GM18526 (cell line): ENCODE measurements around the gene ADAMTS19.

Experiments
- POLR2A ChIP-seq: IDR thresholded peaks from 3 replicates; pipeline ENCODE4 v1.6.1; 2011; ENCODE audit not compliant: insufficient read length; ENCODE audit errors: extremely low read depth

Gene ADAMTS19

DNA sequence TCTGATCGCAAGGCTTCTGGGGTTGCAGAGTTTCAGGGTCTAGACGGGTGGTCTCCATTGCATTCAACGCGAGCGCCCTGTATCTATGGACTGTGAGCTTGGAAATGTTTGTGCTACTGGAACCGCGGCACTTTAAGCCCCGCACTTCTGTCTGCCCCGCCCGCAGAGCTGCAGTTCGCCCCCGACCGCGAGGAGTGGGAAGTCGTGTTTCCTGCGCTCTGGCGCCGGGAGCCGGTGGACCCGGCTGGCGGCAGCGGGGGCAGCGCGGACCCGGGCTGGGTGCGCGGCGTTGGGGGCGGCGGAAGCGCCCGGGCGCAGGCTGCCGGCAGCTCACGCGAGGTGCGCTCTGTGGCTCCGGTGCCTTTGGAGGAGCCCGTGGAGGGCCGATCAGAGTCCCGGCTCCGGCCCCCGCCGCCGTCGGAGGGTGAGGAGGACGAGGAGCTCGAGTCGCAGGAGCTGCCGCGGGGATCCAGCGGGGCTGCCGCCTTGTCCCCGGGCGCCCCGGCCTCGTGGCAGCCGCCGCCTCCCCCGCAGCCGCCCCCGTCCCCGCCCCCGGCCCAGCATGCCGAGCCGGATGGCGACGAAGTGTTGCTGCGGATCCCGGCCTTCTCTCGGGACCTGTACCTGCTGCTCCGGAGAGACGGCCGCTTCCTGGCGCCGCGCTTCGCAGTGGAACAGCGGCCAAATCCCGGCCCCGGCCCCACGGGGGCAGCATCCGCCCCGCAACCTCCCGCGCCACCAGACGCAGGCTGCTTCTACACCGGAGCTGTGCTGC is 1.0 kb downstream of the ADAMTS19 start:
- no peak for TF ChIP-seq POLR2A

DNA sequence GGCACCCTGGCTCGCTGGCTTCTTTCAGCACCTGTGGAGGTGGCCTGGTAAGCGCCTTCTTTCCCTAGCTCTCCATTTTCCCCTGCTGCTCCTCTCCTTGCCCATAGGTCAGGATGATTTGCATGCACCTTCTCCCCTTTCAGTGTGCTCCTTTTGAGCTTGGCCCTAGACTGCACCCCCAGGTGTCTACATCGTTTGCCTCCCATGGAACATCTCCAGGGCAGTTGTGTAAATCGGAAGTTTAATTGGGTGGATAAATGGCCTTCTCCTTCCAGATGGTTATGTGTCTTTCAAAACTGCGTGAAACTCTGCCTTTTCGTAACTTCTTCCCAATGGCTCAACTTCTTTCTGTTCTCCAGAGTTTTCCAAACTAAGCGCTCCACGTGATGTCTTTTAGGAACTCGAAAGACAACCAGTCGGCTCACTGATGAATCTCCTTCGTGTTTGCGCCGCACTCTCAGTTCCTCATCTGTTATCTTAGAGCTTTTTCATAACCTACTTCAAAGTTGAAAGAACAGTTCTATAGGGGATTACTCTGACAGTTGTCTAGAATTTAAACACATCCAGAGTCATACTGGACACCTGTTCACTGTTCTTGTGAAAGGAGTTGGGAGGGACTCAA is 1.7 kb downstream of the ADAMTS19 start:
- no peak for TF ChIP-seq POLR2A

DNA sequence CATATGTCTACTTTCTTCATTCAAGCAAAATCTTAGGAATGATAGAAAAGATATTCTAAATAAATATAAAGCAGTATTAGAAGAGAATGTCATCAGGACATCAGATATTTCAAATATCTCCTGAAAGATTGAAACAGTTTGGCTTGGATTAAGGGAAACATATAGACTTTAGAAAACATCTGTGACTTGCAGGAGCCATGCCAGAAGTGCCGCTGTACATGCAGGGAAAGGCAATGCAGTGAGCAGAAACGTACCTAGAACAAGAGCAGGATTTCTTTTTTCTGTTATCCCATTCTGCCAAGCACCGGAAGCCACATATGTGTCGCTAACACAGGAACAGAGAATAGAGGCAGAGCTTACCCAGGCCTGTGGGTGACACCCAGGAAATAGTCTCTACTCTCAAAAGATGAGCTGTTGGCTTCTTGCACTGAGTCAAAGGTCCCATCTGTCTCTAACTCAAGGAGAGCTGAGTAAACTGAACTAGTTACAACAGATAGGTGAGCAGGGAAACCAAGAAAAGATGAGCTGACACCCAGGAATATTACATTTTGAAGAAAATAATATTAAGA is 5.8 kb downstream of the ADAMTS19 start:
- no peak for TF ChIP-seq POLR2A

DNA sequence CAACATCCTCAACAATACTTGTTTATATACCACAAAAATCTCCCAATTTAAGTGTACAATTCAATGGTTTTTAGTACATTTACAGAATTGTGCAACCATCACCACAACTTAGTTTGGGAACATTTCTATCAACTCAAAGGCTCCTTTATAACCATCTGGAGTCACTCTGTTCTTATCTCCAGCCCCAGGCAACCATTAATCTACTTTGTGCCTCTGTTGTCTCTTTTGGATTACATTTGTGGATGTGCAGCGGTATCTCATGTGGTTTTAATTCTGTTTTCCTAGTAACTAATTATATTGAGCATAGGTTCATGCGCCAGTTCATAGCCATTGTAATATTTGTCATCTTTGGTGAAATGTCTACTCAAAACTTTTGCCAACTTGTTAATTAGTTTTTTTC is 14.4 kb downstream of the ADAMTS19 start:
- TF ChIP-seq POLR2A = no peak

DNA sequence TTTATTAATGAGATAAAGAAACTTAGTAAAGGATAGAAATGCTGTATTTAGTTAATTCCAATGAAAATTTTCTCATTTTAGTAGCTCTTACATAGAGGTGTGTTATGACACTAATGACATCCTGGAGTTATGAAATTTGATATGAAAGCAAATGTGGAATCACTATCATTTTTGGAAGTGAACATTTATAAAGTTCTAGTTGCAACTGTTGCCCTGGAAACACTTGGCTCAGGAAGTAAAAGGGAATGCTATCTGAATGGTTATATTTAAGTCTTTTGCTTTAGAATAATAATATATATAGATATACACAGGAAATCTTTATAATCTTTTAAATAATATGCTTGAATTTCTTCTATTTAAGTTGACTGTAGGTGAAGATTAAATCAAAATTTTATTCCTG is 16.7 kb downstream of the ADAMTS19 start:
- TF ChIP-seq POLR2A = no peak

DNA sequence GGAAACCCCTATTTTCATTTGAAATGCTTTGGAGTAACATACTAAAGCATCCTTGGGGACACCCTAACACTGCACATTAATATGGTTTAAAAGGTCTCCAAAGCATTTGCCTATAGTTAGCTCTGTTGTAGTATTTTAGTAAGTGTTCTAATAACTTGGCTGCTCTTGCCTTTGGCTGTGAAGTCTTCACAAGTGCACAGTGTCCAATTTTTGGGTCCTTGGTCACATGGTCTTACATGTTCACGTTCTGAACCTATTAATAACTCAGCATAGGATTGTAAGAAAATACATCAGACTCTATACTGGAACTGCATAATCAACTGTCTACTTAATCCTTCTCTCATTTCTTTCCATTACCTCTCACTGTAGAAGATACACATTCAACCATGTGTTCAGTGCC is 17.4 kb downstream of the ADAMTS19 start:
- TF ChIP-seq POLR2A = no peak

DNA sequence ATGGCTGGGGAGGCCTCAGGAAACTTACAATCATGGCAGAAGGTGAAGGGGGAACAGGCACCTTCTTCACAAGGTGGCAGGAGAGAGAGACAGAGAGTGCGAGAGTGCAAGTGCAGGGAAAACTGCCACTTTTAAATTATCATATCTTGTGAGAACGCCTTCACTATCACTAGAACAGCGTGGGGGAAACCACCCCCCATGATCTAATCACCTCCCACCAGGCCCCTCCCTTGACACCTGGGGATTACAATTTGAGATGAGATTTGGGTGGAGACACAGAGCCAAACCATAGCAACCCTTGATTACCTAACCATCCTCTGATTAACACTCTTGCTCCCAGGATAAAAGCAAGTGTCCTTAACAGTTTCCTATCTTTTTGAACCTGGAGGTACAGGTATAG is 21.1 kb downstream of the ADAMTS19 start:
- TF ChIP-seq POLR2A = no peak

DNA sequence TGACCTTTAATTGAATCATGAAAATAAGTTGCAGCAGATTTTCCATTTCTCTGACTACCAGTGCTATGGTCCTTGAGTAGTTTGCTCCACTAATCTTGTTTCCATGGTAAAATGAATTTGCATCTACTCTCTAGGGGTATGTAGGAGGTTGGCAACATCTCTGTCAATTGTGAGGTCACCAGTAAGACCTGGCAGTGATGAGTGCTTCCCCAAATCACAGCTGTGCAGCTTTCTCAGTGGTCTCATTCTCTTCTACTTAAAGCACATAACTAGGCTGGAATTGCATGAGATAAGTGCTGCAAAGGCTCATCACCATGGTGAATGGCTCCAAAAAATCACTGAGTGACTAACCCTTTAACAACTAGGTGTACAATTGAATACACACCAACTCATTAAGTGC is 36.3 kb downstream of the ADAMTS19 start:
- TF ChIP-seq POLR2A = no peak

DNA sequence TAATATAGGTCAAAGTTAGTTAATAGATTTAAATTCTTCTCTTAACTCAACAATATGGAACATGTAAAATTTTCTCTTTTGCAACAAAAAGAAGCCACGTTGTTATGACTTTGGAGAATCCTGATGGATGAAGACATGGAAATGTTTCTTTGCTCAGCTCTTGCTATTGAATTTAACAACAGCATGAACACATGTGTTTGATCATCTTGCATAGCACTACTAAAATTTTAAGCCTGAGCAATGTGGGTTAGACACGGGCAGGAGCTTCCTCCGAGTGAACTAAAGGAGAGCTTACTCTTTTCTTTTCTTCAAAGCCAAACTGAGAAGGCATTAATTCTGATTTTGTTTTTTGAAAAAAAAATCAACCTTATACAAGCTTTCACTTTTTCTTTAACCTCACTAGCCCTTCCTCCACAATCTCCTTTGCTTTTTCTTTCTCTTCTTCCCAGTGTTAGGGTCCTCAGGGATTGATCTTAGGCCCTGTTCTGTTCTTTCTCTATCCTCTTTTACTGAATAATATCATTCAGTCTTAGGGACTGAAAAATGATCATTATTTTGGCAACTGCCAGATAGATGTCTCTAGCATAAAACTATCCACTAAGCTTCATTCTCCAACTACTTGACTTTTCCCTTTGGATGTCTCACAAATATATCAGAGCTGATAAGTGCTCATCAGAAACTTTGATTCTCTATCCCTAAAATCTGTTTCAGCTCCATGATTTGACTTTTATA is 36.9 kb downstream of the ADAMTS19 start:
- TF ChIP-seq POLR2A = no peak

DNA sequence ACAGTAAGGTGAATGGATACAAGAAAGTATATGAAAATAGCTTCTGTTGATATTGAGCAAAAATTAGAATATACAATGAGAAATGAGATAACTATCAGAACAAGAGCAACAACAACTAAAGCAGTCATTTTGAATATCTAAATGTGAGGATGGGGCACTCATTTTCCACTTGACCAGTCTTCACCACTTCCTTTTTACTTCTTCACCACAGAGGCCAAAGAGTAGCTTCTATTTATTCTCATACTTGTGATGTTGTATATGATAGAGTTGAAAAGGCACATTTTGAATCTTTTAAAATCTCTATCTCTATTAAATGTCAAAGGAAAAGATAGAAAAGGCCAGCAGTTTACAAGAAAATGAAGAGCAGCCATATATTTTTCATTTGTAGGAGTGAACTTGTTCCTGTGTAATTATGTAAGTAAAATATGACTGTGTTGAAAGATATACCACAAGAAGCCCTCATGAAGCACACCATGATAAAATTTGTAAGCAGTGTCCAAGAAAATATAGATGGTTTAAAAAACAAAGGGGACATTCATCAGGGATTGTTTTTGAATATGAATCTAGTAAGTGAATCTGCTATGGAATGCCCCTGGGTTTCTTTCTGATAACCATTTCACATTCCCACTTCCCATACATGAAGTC is 39.2 kb downstream of the ADAMTS19 start:
- TF ChIP-seq POLR2A = no peak

DNA sequence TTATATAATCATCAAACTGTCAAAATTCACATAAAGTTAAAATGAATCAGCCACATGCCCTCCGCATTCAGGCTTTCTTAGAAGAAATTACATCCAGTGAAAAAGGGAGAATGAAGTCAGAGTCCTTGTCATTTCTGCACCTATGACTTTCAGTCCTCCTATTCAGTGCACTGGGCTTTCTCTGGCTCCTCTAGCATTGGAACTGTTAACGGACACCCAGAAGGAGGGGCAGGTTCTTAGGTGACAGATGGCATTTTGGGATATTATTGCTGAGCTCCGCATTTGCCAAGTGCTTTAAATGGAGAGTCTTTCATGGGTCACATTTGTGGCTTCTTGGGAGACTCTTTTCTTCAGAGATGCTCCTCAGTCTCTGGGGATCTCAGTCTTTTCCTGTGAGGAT is 40.0 kb downstream of the ADAMTS19 start:
- TF ChIP-seq POLR2A = no peak

DNA sequence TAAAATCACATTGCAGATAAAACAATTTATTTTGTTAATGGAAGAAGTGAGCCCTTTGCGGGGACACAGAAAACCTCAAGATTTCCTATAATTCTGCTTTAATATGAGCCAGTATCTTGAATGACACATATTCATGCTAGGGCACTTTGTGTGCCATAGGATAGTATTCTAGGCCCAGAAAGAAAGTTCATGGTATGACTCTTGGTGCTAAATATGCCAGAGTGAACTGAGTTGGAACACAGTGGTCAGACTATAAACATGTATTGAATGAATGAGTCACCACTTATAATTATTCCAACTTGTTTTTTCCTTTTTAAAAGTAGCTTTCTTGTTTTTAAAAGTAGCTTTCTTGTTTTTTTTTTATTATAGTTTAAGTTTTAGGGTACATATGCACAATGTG is 46.0 kb downstream of the ADAMTS19 start:
- TF ChIP-seq POLR2A = no peak

DNA sequence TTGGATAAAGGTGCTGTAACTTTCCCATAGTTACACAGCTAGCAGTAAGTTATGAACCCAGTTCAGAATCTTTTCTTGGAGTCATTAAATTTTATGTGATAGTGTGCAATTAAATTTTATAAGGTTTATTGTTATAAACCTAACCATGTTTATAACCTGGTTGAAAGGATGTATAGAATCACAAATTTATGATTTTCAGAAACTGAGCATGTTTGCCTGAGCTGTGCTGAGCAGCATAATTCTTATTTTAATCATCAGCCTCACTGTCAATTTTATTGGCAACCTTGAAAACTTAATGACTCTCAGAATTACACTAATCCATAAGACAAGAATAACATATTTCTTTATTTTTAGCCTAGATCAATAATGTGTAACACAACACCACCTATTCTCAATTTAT is 46.9 kb downstream of the ADAMTS19 start:
- TF ChIP-seq POLR2A = no peak

DNA sequence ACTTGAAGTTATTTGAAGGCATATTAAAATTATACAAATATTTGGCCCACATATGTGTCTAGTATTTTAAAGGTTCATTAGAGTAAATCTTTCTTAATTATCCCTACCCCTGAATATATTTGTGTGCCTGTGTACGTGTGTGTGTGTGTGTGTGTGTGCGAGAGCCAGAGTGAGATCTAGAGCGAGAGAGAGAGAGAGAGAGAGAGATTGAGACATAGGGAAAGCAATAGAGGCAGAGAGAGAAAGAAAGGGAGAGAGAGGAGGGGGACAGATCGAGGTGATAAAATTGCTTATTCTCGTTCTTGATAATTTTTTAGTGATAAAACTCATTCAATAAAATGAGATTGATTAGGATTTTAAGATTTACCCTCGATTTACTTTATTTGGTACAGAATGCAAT is 47.4 kb downstream of the ADAMTS19 start:
- TF ChIP-seq POLR2A = no peak

DNA sequence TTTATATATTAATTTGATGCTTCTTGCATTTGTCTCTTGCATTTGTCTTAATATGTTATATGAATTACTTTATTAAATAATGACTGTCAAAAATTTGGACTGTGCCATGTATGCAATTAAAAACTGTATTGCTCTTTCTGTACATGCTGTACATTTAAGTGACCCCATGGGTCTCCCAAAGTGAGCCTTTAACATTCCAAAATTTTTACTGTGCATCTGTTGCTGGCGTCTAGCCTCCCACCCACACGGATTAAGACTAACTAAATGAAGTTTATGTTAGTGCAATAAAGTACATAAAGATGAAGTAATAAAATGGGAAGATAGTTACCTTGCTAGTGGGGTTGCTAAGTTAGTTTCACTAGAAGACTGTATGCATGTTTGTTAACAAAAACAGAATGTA is 48.5 kb downstream of the ADAMTS19 start:
- TF ChIP-seq POLR2A = no peak

DNA sequence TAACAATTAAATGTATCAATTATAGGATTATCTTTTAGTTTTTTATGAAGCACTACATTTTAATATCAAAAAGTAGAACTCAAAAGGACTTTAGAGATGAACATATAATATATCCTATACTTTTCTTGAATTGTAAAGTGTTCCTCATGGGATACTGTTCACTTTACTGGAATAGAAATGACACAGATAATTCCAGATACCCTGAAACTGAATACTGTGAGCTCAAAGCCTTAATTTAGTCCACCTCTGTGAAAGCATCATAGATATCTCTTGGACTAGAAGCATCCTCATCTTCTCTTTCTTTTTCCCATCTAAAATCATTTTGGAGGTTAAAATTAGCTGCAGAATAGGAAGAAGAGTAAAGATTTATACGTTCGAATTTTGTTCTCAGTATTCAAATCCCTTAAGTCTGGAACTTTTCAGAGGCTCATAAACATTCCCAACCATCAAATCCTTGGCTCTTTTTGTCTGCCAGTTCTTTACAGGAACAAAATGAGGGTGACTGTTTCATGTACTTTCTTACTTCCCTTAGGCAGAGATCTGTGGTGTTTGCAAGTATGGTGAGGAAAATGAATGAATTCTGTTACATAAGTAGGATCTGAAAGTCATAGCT is 49.4 kb downstream of the ADAMTS19 start:
- TF ChIP-seq POLR2A = no peak

DNA sequence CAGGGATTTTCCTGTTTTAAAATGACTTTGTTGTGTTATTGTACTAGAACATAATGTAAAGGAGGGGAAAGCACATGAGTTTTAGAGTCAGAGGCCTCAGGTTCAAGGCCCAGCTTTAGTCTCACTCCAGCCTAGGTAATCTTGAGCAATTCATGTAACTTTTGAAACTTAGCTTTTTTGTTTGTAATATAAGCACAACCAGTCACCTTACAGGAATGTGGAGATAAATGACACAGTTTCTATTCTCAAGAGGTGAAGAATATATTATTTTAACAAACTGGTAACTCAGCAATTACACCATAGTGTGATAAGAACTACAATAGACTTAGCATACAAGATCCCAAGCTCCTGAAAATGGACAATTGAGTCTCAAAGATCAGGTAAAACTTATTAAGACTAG is 51.2 kb downstream of the ADAMTS19 start:
- no peak for TF ChIP-seq POLR2A
